ENCODE measurements around the gene QSOX1. TPM values are rescaled to one million over a fixed set of nuclear protein-coding genes. Genes with fewer than 3 reads are reported as not detected.

Gene QSOX1
- total and polyA plus RNA-seq, 2 donors (not counting 3 experiments of a cell fraction or from before 2014, with no cell fraction given) = 256 to 415 TPM

- H3K9ac ChIP-seq (replicated peaks; ENCODE audit: extremely low read depth, insufficient read depth, low read length) = no peak overlapping the region
- intact Hi-C loops (cut with micrococcal nuclease) (no loop called here), dilution Hi-C loops (cut with MboI; ENCODE audit: extremely low pct_ligation_motif_present, low sequenced_read_pairs) (no loop called here)
- H3K4me3 ChIP-seq (replicated peaks in 1 of 3; ENCODE audit: insufficient read depth in 1 of 3, low read depth in 1 of 3, low read length in 3 of 3) = no peak overlapping the region
- H3K36me3 ChIP-seq (ENCODE audit: control insufficient read depth in 2 of 2, extremely low read depth in 1 of 2, insufficient read depth in 2 of 2, low read length in 2 of 2) = peaks cover 0 to 26% of the 10 kb centered on the region in 2 experiments
- DNase-seq (ENCODE audit: low read depth, low spot score) (no peak), FAIRE-seq (no peak)
- BruUV-seq (replicated peaks) = no TSS peak
- no peak overlapping the region for H3K27ac ChIP-seq (ENCODE audit: insufficient read depth, low read depth, low read length)
- no peak overlapping the region for H3K4me2 ChIP-seq (ENCODE audit: insufficient read depth, low read length)
- H3K9me3 ChIP-seq (replicated peaks; ENCODE audit: control insufficient read depth, insufficient read depth, low read length) = no peaks in the 10 kb centered on the region
- no peaks in the 10 kb centered on the region for H3K4me1 ChIP-seq (ENCODE audit: control insufficient read depth, extremely low read depth, insufficient read depth, low read length)
- no peaks in the 10 kb centered on the region for H3K9me1 ChIP-seq (replicated peaks; ENCODE audit: control insufficient read depth, extremely low read depth, insufficient read depth, low read length)
- H2AFZ ChIP-seq (ENCODE audit: low read depth, low read length) = no peak overlapping the region
- ChIA-PET POLR2A (no interaction called here), CTCF (interaction anchor here (0.9 to 2.5 kb wide), 7 partner anchors 9 to 388 kb away, joined by 3 to 7 read pairs (median 5); no protein-coding TSS in a partner anchor)
- no peaks in the 10 kb centered on the region for H3K27me3 ChIP-seq (ENCODE audit: control insufficient read depth in 2 of 2, insufficient read depth in 2 of 2, low read length in 2 of 2)
- H3K79me2 ChIP-seq (ENCODE audit: control insufficient read depth, insufficient read depth, low read length) = no peaks in the 10 kb centered on the region
- TF ChIP-seq JUN (IDR thresholded peaks at IDR 0.05; ENCODE audit: borderline replicate concordance, insufficient read depth, insufficient read length, low read depth) (no peak), MAX (IDR thresholded peaks at IDR 0.05; ENCODE audit: insufficient read depth, insufficient read length) (no peak), CTCF (IDR thresholded peaks at IDR 0.05; ENCODE audit: extremely low read depth in 1 of 2, insufficient read depth in 1 of 2, low read depth in 1 of 2, low read length in 2 of 2) (no peak), EZH2 (IDR thresholded peaks at IDR 0.05; ENCODE audit: borderline replicate concordance, low read depth, low read length, severe bottlenecking) (no peak), MYC (IDR thresholded peaks at IDR 0.05; ENCODE audit: low read depth, low read length) (no peak), POLR2AphosphoS5 (IDR thresholded peaks at IDR 0.05; ENCODE audit: insufficient read depth, low read depth, low read length) (no peak)
- H4K20me1 ChIP-seq (replicated peaks; ENCODE audit: control insufficient read depth, extremely low read depth, insufficient read depth, low read length) = no peaks in the 10 kb centered on the region
Observed at GRCh38 chr1:180197231-180197630, 42.6 kb downstream of the QSOX1 start.

All from endothelial cell of umbilical vein (primary cell).